Measurements from ENCODE around the gene CD40LG.

- TF ChIP-seq CTCF (IDR thresholded peaks at IDR 0.05) = no peak
- no peak for TF ChIP-seq POLR2A (IDR thresholded peaks at IDR 0.05)
Observed at GRCh38 chrX:136665258-136665900, 17.4 kb downstream of the CD40LG start.
